Middle frontal gyrus (tissue), 1 donor: Measurements from ENCODE around the gene SLC19A1.

Source experiments
- DNase-seq: peaks from one replicate; pipeline ENCODE4 v3.0.0-alpha.2; 2015; ENCODE audit warnings: low spot score; ENCODE audit errors: extremely low spot score

SLC19A1 gene

DNA sequence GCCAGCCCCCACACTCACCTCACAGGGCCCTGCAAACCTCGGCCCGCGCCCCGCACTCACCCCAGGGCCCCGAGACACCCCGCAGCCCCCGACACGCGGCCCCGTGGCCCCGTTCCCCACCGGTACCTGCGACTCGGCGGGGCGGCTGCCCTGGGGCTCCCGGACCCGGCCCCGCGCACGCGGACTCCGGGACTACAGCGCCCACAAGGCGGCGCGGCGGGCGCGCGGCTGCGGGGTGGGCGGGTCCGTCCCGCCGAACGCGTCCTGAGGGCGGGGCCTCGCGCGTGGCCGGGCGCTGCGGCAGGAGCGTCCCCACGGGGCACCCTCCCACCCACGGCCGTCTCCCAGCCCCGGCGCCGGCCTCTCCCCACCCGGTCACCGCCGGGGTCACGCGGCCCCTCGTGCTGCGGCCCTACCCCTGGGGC lies at the start of gene SLC19A1:
TSS of gene SLC19A1 (minus strand) at position 199 of the 425 bp plus-strand sequence. CDS start 4,481 bp downstream, outside the sequence.
- DNase-seq: peak; percentile 40

DNA sequence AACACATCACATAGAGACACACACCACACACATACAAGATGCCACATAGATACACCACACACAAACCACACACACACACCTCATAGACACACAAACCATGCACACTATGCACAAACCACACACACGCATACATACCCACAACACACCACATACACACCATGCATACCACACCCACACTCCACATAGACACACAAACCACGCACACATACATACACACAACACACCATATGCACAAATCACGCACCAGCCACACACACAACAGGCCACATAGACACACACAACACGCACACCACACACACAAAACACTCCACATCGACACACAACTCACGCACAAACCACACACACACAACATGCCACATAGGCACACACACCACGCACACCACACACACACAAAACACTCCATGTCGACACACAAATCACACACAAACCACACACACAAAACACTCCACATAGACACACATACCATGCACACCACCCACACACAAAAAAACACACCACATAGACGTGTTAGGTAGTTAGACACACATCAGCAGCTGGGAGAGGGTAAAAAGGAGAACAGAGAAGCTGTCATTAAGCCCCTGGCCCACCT lies 49.5 kb upstream of the SLC19A1 start:
- no peak for DNase-seq

DNA sequence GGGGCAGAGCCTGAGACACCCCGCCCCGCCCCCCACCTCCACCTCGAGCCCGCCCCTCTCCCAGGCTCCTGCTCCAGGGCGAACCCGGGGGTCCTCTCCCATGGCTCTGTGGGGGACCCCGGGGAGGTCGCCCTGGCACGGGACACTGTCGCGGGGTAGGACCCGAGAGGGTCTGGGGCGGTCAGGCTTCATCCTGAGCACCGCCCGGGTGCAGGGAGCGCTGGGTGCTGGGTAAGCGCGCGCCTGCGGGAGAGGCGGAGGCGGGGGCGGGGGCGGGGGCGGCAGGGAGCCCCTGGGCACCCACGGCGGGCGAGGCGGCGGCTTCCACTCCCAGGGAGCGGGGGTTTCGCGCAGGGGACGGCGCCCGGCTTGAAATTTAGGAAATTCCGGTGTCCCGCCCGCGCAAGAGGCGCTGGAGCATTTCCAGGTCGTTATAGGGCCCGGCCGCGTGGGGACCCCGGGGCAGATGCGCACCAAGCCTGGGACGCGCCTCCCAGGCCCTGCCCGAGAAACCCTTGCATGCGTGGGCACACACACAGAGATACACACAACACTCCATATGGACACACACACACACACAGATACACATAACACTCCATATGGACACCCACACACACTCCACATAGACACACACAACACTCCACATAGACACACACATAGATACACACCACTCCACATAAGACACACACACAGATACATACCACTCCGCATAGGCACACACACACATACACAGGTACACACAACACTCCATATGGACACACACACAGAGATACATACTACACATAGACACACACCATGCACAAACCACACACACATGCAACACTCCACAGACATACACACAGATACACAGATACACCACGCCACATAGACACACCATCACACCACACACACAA lies 48.7 kb upstream of the SLC19A1 start:
- no peak for DNase-seq

DNA sequence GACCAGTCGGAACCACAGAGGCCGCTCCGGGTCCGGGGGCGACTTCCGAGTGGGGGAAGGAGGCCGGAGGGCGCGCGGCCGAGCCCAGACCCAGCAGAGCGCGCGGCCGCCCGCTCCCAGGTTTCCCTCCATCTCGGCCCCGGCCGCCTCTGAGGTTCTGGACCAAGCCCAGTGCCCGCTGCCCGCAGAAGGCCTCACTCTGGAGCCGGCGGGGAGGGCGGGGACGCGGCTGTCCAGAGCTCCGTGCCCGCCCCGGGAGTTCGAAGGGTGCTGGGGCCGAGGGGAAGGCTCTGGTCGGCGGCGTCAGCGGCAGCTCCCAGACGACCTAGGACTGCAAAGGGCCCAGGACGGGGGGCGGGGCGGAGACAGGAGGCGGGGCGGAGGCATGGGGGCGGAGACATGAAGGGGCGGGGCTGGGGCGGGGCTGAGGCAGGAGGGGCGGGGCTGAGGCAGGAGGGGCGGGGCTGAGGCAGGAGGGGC lies 48.0 kb upstream of the SLC19A1 start:
- no peak for DNase-seq

DNA sequence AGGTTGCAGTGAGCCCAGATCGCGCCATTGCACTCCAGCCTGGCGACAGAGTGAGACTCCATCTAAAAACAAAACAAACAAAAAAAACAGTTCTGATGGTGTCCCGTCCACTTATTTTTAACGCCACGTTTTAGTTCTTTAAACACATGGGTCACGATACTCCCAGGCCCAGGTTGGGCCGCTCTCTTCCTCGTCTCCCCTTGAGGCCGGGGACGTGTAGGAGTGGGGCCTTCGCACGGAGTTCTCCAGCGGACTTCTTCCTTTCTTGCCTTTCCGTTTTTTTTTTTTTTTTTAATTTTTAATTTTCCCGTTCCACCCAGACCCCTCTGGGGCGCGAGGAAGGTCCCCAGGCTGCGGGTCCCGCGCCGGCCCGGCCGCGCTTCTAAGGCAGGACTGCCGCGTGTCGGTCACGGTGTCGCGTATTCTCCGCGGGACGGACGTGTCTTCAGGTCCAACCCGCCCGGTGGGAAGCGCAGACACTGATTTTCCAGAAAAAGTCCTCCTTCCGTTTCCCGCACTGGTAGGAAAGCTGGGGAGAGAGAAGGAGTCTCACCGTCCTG lies 47.5 kb upstream of the SLC19A1 start:
- DNase-seq: no peak

DNA sequence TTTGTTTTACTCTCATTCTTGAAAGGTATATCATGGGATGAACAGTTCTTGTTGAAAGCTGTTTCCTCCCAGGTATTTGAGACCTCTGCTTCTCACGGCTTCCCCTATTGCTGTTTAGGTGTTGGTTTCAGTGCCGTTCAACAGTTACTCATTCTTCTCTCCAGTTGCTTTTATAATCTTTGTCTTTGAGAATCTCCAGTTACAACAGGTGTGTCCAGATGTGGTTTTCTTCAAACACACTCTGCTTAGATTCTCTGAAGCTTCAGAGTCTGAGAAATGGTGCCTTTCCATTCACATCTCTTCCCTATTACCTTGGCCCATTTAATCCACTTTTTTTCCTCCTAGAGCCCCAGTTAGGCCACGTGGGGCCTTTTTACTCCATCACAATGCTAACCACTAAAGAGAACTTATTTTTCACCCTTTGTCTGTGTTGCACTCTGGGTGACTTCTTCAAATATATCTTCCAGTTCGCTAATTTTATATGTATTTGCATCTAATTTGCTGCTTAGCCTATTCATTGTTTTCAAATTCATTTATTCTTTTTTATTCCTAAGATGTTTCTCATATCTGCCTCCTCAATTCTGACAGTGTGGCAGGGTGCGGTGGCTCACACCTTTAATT lies 46.7 kb upstream of the SLC19A1 start:
- DNase-seq: no peak

DNA sequence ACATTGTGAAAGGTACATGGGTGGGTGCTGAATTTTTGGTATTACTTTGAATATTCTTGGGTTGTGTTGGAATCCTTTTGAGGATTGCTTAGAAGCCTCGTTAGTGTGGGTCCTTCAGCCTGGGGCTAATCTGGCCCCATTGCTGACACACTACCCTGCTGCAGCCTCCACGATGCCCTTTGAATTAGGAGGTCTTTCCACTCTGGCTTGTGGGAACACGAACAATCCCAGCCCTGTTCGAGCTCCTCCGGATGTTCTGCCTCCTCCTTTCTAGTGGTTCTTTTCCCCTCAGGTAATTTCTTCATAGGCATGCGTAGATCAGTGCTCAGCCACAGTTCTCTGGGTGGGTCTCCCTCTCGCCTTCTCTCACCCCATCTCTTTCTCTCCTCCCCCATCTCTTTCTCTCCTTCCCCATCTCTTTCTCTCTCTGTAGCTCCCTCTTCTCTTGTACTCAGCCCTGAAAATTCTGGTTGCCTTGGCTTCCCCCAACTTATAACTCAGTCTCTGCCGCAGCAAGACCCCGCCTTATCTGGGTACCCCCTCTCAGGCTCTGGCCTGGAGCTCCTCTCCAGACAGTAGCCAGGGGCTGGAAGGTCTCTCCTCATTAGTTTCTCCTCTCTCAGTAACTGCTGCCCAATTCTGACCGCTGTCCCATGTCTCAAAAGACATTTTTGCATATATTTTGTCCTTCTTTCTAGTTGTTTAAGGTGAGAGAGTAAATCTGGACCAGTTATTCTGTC lies 46.0 kb upstream of the SLC19A1 start:
- DNase-seq: no peak

DNA sequence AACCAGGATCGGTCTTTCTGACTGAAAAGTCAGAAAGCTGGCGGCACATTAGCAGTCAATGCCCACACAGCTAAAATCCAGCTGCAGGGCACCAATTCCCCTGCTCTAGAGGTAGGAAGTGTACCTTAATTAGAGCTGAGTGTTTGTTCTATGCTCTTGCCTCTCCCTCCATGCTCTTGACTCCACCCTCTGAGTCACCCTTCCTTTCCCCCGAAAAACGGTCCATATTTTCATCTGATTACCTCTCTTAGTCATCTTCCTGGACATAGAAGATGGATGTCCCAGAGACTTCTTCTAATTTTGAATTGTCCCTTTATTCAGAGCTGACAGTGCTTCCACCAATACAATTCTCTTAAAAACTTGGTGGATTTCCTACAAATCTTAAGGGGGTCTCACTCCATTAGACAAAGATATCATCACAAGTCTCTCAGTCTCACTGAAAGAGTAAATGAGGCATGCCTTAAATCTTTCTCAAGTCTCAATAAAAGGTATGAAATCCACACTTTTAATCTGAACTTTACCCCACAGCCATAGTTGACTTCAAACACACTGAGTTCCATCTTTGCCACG lies 44.1 kb upstream of the SLC19A1 start:
- DNase-seq: no peak

DNA sequence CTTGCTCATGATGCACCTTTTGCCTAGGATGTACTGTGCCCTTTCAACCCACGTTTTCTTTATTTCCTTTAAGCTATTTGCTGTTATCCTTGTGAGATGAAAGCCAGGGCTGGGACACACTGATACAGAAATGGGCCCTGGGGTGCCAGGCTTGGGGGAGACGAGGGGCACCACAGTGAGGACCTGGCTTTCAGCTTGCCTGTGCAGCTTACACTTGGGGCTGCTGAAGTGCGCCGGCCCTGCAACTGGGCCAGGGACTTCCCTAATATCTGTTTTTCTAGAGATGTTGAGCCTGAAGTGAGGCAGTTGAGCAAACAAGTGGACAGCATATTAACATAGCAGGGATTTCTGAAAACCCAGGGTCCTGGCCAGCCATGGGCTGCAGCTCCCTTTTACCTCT lies 42.5 kb upstream of the SLC19A1 start:
- DNase-seq: no peak

DNA sequence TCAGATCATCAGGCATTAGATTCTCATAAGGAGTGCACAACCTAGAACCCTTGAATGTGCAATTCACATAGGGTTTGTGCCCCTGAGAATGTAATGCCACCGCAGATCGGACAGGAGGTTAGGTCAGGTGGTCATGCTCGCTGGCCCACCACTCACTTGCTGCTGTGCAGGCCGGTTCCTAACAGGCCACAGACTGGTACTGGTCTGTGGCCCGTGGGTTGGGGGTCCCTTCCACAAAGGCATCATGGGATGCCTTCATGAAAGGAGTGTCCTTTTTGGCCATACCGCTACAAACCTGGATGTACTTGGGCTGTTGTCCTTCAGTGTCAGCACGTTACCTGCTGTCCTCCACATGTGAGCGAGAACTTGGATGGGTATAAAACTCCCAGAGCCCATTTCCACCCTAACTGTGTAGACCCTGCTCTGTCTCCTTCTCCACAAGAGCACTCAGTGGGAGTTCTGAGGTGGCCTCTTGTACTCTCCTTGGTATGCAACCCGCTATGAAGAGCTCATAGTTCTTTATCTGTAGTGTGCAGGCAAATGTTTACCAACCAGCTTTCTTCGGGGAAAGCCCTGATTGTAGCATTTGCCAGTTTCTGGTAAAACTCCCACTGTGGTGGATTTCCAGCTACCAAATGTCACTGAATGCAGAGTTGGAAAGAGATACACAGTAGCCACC lies 41.7 kb upstream of the SLC19A1 start:
- no peak for DNase-seq

DNA sequence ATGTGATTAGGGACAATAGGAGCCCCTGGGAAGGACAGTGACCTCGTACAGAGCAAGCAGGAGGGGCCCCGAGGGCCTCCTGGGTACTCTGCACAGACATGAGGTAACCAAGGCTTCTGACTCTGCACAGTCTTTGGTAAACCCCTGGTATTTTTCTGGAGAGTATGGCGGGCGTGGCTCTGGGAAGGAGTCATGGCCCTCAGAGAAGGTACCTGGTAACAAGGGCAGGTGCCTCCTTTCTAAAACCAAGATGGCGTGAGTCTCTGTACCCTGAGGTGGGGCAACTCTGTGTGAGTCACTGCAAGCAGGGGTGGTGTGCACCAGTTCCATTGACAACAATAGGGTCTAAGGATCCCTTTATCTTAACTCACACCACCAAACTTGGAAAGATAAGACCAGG lies 39.9 kb upstream of the SLC19A1 start:
- DNase-seq: no peak

DNA sequence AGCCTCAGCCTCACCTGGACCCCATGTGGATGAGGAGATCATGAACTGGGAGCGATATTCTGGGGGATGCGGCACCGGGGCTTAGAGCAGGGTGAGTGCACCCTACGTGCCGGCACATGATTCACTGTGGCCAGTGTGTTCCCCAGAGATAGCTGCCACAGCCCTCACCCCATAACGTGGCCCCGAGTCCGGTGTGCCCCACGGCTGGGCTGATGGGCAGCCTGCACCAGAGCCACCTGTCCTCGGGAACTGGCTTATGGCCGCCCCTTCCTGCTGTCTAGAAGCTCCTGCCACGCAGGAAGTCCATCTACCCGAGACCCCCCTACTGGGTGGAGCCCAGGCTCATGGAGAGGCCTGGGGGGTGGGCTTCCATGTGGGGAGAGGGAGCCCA lies 39.1 kb upstream of the SLC19A1 start:
- no peak for DNase-seq

DNA sequence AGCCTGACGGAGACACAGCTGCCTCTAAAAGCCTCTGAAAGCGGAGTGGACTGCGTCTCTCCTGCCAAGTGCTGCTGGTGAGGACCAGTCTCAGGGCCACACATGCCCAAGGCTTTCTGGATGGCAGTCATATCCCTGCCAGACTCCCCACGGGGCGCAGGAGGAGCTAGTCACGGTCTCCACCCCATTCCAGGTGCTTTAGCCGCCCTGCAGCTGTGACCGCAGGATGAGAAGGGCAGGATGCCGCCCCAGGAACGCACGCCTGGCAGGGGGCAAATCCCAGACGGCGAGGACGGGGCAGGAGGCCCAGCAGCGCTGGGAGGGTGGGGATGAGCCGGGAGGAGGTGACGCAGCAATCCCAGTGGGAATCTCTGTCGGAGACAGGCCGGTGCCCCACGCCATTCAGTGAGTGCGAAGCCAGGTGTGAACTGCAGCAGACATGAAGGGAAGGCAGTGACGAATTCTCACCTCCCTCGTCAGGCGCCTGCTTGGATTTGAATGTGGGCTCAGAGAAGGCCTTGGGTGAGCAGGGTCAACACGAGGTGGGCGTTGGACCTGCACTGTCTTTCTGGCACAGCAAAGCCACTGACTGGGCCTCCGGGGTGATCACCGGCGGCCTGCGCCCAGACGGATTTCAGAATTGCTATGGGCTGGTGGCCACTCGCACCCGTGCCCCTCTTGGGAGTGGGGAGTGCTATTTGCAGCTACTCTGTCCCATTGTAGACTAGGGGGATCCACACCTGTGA lies 38.5 kb upstream of the SLC19A1 start:
- DNase-seq: no peak

DNA sequence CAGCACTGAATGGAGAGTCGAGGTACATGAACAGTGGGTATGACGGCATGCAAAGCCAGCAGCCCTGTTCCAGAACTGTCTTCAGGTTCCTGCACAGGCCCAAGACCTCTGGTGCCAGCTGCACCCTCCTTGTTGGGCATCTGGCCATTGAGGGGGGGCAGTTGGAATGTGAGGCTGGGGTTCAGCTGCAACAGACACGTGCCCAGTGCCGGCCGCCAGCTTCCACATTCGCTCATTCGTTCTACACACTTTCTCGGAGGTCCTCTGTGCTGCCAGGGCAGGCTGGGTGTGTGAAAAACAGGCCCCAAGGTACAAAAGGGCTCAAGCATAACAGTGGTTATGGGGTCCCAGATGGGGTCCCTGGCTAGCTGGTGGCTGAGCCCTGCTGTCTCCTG lies 37.9 kb upstream of the SLC19A1 start:
- DNase-seq: no peak

DNA sequence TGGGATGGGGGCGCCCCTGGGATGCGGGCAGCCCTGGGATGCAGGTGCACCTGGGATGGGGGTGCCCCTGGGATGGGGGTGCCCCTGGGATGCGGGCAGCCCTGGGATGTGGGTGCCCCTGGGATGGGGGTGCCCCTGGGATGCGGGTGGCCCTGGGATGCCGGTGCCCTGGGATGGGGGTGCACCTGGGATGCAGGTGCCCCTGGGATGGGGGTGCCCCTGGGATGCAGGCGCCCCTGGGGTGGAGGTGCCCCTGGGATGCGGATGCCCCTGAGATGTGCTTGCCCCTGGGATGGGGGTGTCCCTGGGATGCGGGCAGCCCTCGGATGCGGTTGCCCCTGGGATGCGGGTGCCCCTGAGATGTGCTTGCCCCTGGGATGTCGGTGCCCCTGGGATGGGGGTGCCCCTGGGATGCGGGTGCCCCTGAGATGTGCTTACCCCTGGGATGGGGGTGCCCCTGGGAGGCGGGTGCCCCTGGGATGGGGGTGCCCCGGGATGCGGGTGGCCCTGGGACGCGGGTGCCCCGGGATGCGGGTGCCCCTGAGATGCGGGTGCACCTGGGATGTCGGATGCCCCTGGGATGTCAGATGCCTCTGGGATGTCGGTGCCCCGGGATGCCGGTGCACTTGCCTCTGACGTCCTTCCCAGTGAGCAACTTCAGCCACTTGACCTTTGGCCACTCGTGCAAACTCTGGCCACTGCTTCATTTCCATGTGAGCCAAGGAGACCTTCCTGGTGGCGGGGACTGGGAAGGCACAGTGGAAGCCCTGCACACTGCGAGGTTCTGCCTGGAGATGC lies 37.3 kb upstream of the SLC19A1 start:
- DNase-seq: no peak

DNA sequence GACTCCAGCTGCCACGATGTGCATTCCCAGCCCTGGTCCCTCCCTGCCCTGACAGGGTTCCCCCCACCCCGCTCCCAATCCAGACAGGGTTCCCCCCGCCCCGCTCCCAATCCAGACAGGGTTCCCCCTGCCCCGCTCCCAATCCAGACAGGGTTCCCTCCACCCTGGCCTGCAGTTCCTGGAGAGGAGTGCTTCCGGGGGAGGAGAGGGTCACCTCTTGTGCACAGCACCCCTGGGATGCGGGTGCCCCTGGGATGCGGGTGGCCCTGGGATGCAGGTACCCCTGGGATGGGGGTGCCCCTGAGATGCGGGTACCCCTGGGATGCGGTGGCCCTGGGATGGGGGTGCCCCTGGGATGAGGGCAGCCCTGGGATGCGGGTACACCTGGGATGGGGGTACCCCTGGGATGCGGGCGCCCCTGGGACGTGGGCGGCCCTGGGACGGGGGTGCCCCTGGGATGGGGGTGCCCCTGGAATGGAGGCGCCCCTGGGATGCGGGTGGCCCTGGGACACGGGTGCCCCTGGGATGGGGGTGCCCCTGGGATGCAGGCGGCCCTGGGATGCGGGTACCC lies 36.7 kb upstream of the SLC19A1 start:
- no peak for DNase-seq

DNA sequence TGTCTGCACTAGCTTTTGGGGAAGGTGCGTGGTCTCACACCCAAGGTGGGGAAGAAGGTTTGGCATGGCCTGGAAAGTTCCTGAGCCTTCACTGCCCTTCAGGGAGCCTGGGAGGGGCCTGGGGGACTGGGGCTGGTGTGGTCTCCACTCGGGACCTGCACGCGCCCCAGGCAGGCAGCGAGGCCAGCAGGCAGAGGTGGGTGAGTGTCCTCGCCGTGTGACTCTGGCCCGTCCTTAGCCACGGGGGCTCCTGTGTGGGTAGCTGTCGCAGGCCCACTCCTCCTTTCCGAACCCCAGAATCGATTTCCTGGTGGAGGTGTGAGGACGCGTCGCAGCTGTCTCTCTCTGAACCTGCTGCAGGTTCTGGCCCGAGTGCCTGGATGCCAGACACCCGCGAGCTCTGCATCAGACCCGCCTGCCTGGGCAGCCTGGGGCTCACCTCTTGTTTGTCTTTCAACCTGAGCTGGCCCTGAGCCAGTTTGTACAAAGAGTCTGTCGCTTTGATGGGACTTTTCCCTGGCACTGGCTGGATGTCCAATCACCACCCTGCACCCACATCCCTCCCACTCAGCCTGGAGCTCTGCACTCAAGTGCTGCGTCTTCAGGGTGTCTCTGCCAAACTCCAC lies 36.0 kb upstream of the SLC19A1 start:
- no peak for DNase-seq

DNA sequence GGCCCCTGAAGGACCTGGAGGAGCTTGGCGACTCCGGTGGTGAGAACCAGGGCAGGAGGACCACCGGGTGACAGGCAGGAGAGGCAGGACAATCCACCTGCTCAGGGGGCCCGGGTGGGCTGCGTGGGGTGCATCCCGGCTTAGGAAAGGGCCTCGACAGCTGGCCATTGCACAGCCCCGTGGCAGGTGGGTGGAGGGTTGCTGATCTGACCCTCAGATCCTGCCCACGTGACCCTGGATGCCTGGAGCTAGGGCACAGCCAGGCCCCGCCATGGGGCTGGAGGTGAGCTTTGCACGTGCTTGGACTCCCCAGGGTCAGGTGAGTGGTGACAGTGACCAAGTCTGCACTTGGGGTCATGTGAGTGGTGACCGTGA lies 35.5 kb upstream of the SLC19A1 start:
- DNase-seq: no peak
